HG02981 (cell line): ENCODE data around the gene ZDHHC22.
"Not testable (repeated sequence)": the region's sequence is repeated elsewhere in the genome, so short reads cannot be mapped to it uniquely, and the experiment has no call there.

Source experiments
- ATAC-seq: cut with Tn5 transposase; IDR thresholded peaks from one replicate; pipeline ENCODE4 v1.9.1; 2021; ENCODE audit warnings: mild to moderate bottlenecking, moderate library complexity; ENCODE audit not compliant: unreplicated experiment

The ZDHHC22 gene

GRCh38 chr14:77141214-77142004 lies at the start of gene ZDHHC22:
TSS of gene ZDHHC22 (minus strand) at chr14:77141791. CDS start at chr14:77139738, 2,053 bp downstream.
- ATAC-seq: no peak

GRCh38 chr14:77190977-77191376 lies 49.4 kb upstream of the ZDHHC22 start:
- ATAC-seq: no peak

- ATAC-seq: no peak
Measured at GRCh38 chr14:77189479-77189878, 47.9 kb upstream of the ZDHHC22 start.

GRCh38 chr14:77187649-77188012 lies 46.0 kb upstream of the ZDHHC22 start:
- ATAC-seq: no peak

- no peak for ATAC-seq
Measured at GRCh38 chr14:77186911-77187648, 45.5 kb upstream of the ZDHHC22 start.

- ATAC-seq: no peak
Measured at GRCh38 chr14:77185093-77185465, 43.5 kb upstream of the ZDHHC22 start.

GRCh38 chr14:77184396-77185092 lies 43.0 kb upstream of the ZDHHC22 start:
- ATAC-seq: no peak

- ATAC-seq: no peak
Measured at GRCh38 chr14:77183896-77184295, 42.3 kb upstream of the ZDHHC22 start.

- ATAC-seq: no peak
Measured at GRCh38 chr14:77181603-77182437, 40.2 kb upstream of the ZDHHC22 start, which contains the start of gene TMEM63C. TSS of gene TMEM63C (plus strand) at chr14:77181798. CDS start at chr14:77218814, 37,016 bp downstream.

- no peak for ATAC-seq
Measured at GRCh38 chr14:77180726-77181602, 39.4 kb upstream of the ZDHHC22 start.

GRCh38 chr14:77178656-77179055 lies 37.1 kb upstream of the ZDHHC22 start:
- no peak for ATAC-seq

- no peak for ATAC-seq
Measured at GRCh38 chr14:77177702-77178101, 36.1 kb upstream of the ZDHHC22 start.

- no peak for ATAC-seq
Measured at GRCh38 chr14:77175843-77176242, 34.3 kb upstream of the ZDHHC22 start.

GRCh38 chr14:77173911-77174617 lies 32.5 kb upstream of the ZDHHC22 start:
- not testable (repeated sequence) for ATAC-seq

GRCh38 chr14:77172916-77173315 lies 31.3 kb upstream of the ZDHHC22 start:
- no peak for ATAC-seq

GRCh38 chr14:77170045-77170444 lies 28.5 kb upstream of the ZDHHC22 start:
- ATAC-seq: no peak

GRCh38 chr14:77161011-77161410 lies 19.4 kb upstream of the ZDHHC22 start:
- no peak for ATAC-seq

GRCh38 chr14:77158882-77159255 lies 17.3 kb upstream of the ZDHHC22 start:
- no peak for ATAC-seq
